AG09319 (cell line): ENCODE results near the gene JUN.

Experiments
- DNase-seq: peaks from one replicate; pipeline ENCODE4 v3.0.0-alpha.2; 2010; ENCODE audit warnings: low read depth; ENCODE audit errors: extremely low read depth
- TF ChIP-seq, protein P1 (sequence below): IDR thresholded peaks from 2 replicates; pipeline ENCODE4 v1.5.1; 2011; ENCODE audit warnings: low read depth, mild to moderate bottlenecking, inconsistent platforms, low read length, moderate library complexity

The JUN gene

DNA sequence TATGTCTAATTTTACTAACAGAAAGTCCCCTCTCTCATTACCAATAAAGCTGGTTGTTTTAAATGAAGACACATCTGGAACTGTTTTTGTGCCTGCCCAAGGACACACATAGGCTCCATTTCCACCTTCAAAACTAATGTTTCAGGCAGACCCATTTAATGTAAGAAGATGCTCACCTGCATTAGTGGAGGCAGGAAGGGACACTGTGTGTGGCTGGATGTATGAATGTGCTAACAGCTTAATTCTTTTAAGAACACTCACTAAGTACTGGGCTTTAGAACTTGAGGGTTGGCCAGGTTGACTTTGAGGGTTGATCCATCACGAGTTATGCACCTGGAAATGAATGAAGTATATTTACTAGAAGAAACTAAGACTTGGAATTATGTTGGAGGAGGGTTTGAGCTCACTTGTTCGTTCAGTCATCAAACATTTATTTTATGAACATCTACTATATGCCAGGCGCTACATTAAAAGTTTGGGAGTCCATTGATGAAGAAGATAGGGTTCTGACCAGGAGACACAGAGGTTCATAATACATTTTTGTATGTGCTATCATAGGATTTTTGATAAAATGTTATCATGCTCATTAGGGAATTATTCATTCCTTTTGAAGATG, 5.4 kb downstream of the JUN start:
- TF ChIP-seq, protein P1, sequence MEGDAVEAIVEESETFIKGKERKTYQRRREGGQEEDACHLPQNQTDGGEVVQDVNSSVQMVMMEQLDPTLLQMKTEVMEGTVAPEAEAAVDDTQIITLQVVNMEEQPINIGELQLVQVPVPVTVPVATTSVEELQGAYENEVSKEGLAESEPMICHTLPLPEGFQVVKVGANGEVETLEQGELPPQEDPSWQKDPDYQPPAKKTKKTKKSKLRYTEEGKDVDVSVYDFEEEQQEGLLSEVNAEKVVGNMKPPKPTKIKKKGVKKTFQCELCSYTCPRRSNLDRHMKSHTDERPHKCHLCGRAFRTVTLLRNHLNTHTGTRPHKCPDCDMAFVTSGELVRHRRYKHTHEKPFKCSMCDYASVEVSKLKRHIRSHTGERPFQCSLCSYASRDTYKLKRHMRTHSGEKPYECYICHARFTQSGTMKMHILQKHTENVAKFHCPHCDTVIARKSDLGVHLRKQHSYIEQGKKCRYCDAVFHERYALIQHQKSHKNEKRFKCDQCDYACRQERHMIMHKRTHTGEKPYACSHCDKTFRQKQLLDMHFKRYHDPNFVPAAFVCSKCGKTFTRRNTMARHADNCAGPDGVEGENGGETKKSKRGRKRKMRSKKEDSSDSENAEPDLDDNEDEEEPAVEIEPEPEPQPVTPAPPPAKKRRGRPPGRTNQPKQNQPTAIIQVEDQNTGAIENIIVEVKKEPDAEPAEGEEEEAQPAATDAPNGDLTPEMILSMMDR = no peak
- no peak for DNase-seq

DNA sequence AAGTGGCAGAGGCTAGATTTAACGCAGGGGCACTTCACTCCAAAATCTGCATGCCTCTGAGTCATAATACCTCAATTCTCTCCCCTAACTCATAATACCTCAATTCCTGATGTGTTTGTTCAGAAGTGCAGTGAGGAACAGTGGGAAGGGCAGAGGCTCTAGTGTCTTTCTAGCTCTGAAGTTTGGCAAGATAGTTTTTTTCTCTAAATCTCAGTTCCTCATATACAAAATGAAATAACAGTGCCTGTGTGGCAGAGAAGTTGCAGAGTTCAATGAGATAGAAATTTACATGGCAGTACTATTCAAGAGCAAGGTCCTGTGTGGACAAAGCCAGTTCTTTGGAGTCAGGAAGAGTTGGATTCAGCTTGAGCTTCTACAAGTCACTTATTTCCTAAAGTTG, 9.8 kb downstream of the JUN start:
- TF ChIP-seq, protein P1 = no peak
- DNase-seq = no peak

DNA sequence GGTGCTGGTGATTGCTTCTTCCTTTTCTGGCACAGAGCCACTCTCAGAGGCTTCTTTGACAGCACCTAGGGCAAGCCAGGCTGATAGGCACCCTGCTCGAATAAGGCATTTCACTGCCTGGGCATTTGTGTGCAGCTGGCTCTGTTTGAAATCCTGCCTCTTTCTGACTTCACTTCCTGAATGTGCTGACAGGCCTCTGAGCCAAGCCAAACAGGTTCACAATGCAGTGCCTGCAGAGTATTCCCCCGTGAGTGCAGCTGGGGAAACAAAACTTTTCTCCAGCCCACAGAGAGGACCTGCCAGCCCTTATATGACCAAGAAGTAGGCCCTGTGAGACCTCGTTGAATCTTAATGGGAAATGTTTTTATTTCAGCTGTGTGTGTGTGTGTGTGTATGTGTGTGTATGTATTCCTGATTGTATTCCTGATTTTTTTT, 10.4 kb downstream of the JUN start:
- TF ChIP-seq, protein P1 = no peak
- DNase-seq = no peak

DNA sequence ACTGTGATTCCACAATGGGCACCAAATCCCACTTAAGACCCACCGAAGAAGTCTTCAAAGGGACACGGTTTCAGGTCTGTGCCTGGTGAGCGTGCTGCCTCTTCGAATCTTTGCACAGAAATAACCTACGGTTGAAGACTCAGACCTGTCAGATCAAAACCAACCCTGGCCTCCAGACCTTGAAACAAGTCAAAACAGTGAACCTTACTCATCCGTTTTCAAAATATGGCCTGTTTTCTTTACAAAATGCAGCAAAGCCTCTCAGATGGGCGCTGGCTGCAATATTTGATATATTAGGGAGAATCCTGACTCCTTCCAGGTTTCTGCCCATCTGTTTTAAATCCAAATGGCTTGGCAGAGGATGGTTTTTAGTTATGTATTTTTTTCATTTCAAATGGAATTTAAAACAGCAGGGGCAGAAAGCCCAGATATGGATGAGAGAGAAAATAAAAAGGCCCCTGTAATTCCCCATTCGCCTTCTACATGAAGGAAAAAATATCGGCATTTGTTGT, 14.0 kb downstream of the JUN start:
- TF ChIP-seq, protein P1 = no peak
- DNase-seq = no peak

DNA sequence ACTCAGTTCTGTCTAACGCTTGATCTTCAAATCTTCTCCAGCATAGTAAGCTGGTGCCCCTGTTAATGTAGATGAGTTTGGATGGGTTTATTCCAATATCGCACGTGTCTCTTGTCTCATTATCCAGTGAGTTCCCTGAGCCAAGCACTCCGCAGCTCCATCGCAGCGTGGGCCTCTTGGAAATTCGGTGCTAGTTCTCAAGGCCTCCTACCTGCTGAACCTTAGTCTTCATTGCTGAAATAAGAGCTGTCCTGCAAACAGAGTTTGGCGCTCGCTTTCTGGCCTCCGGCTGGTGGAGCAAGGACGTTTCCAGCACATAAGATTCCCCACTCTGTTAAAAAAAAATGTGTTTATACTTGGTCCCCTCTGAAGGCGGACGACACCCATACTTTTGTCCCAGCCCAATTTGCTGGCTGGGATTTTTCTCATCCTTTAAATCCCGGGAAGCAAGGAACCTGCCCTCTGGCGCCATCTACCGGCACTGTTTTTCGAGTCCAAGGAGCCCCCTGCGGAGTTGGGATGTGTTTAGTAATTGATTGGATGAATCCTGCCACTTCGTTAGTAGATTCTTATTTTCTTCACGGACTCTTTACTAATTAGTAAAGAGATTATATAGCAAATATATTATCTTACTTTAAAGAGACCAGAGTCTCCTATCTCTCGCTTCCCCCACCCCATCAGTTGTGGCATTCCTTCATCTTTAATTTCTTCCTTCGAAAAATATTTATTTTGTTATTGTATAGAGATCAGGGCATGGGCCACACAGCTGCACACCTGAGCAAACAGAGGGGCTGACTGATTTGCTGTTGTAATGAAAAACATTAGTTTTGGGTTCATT, 14.7 kb downstream of the JUN start:
- TF ChIP-seq, protein P1 = peak; percentile 75
- DNase-seq = no peak

DNA sequence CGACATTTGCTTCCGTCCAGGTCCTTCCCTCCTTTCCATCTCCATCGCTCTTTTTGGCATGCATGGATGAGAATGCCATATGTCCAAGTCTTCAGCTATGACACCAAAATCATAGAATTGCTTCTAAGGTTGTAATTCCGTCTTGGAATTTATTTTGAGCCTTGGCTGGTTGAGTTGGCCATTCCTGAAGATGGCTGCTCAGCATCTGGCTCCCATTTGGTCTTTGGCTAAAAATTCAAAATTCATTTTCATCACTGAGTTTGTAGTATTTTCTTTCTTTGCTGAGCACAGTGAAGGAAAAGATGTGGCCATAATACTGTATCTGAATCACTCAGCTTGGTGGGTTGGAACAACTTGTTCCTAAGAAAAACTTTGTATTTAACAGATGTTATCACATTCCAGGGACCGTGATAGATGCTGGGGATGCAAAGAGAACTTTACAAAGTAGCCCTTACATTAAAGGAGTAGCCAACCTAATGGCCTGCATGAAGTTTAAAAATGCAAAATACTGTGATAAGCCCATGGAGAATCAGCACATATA, 15.6 kb downstream of the JUN start:
- DNase-seq = no peak
- TF ChIP-seq, protein P1 = no peak

DNA sequence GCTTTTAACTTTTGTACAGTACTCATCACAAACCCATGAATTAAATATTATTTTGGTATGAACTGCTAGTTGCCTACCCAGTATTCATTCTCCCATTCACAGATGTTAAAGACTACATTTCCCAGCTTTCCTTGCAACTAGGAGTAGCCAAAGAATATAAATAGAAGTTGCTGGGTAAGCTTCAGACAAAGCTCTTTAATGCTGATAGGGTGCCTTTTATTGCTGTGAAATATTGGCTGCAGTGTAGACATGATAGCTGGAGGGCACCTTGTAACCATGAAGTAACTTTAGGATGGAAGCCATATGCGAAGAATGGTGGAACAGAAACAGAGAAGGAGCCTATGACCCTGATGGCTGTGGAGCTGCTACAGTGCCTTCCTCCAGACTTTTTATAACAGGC, 16.7 kb downstream of the JUN start:
- TF ChIP-seq, protein P1 = no peak

More for the DNA sequence above, 16.7 kb downstream of the JUN start:
- no peak for DNase-seq
